H1 (cell line): ENCODE results near the gene CA9. TPM values are rescaled to one million over a fixed set of nuclear protein-coding genes. Genes with fewer than 3 reads are reported as not detected.
A peak's percentile ranks its signal among the peaks of the same experiment; 100 is the strongest.

Experiments
- CTCF ChIA-PET: fragments of 300-600 bp; sonication (Branson Sonifier 250); formaldehyde crosslinking; loops from one replicate; lab custom pipeline; 2021; ENCODE audit not compliant: partially characterized antibody; lab: Charles Lee
- POLR2A ChIA-PET: fragments of 300-600 bp; sonication (Branson Sonifier 250); formaldehyde crosslinking; loops from one replicate; lab custom pipeline; 2021; ENCODE audit warnings: inconsistent platforms; ENCODE audit not compliant: partially characterized antibody; lab: Charles Lee
- DNase-seq, 2 experiments: peaks; one replicate each; pipeline versions ENCODE4 v3.0.0 to v3.0.0-alpha.2; 2010 to 2022; ENCODE audit warnings: low spot score in 2 of 2, low read depth in 1 of 2, mixed read lengths in 1 of 2
- FAIRE-seq: peaks from 2 replicates; lab custom pipeline; 2011; peaks lifted over from hg19 to GRCh38; lab: Jason Lieb, UNC
- H2AFZ ChIP-seq: 2 replicates; pipeline ENCODE4 v1.8.1; 2012; ENCODE audit warnings: low read length, inconsistent platforms
- H2AK5ac ChIP-seq: 2 replicates; pipeline ENCODE4 v1.6.1; 2013; ENCODE audit warnings: low read depth, low read length
- H2BK120ac ChIP-seq: replicated peaks from 2 replicates; pipeline ENCODE3; 2013; ENCODE audit warnings: low read depth, low read length, inconsistent platforms
- H2BK12ac ChIP-seq: 2 replicates; pipeline ENCODE4 v1.6.1; 2013; ENCODE audit warnings: low read depth, low read length
- H2BK15ac ChIP-seq: 2 replicates; pipeline ENCODE4 v1.6.1; 2013; ENCODE audit warnings: low read length
- H2BK20ac ChIP-seq: 2 replicates; pipeline ENCODE4 v1.6.1; 2013; ENCODE audit warnings: low read length
- H2BK5ac ChIP-seq: 2 replicates; pipeline ENCODE4 v1.6.1; 2013; ENCODE audit warnings: low read depth, low read length
- H3K14ac ChIP-seq: 2 replicates; pipeline ENCODE4 v1.6.1; 2013; ENCODE audit warnings: inconsistent platforms; ENCODE audit not compliant: insufficient read length
- H3K18ac ChIP-seq: 2 replicates; pipeline ENCODE4 v1.6.1; 2013; ENCODE audit warnings: low read length; ENCODE audit errors: extremely low read depth
- H3K23ac ChIP-seq: 2 replicates; pipeline ENCODE4 v1.6.1; 2013; ENCODE audit warnings: inconsistent platforms; ENCODE audit not compliant: insufficient read length
- H3K23me2 ChIP-seq: 2 replicates; pipeline ENCODE4 v1.6.1; 2013; ENCODE audit warnings: low read depth, low read length
- H3K27ac ChIP-seq: 2 replicates; pipeline ENCODE4 v1.6.1; 2011; ENCODE audit warnings: low read depth, low read length, inconsistent platforms
- H3K27me3 ChIP-seq, 4 experiments: replicated peaks in 1 of 4; 1 replicate in 1 of 4; 2 replicates in 3 of 4; pipeline versions ENCODE4 v1.6.1 to v1.8.1; 2011 to 2013; ENCODE audit warnings: low read length in 3 of 4, mild to moderate bottlenecking in 3 of 4, inconsistent platforms in 2 of 4, mixed read lengths in 2 of 4, moderate library complexity in 1 of 4; ENCODE audit not compliant: control insufficient read depth in 3 of 4, insufficient read depth in 3 of 4; ENCODE audit errors: extremely low read depth in 1 of 4
- H3K36me3 ChIP-seq, 4 experiments: 2 replicates each; pipeline versions ENCODE4 v1.6.1 to v1.8.1; 2011 to 2013; ENCODE audit warnings: mild to moderate bottlenecking in 4 of 4, low read length in 3 of 4, moderate library complexity in 2 of 4, control low read depth in 1 of 4, inconsistent platforms in 1 of 4; ENCODE audit not compliant: insufficient read depth in 4 of 4, control insufficient read depth in 2 of 4
- H3K4ac ChIP-seq: replicated peaks from 2 replicates; pipeline ENCODE3; 2013; ENCODE audit warnings: low read length, low read depth, mixed read lengths, inconsistent platforms; ENCODE audit not compliant: insufficient read length
- H3K4me1 ChIP-seq, 4 experiments: replicated peaks in 1 of 4; 1 replicate in 1 of 4; 2 replicates in 3 of 4; pipeline versions ENCODE4 v1.6.1 to v1.8.1; 2011 to 2013; ENCODE audit warnings: low read length in 3 of 4, inconsistent platforms in 2 of 4, mixed read lengths in 1 of 4; ENCODE audit not compliant: insufficient read depth in 4 of 4, control insufficient read depth in 3 of 4
- H3K4me2 ChIP-seq, 2 experiments: 2 replicates each; pipeline versions ENCODE4 v1.6.1 to v1.8.1; 2011 to 2013; ENCODE audit warnings: low read depth in 2 of 2, low read length in 2 of 2, control low read depth in 1 of 2, inconsistent platforms in 1 of 2, mild to moderate bottlenecking in 1 of 2; ENCODE audit not compliant: insufficient read depth in 1 of 2
- H3K4me3 ChIP-seq, 4 experiments: fragments of 200-600, 300-600 bp in 1 of 4; sonication (generic), shearing (Covaris generic), sonication (Bioruptor Twin) in 1 of 4; 2 replicates each; pipeline versions ENCODE4 v1.5.1 to v1.8.1; 2011 to 2016; ENCODE audit warnings: low read length in 4 of 4, low read depth in 3 of 4, control low read depth in 2 of 4, inconsistent platforms in 2 of 4, mild to moderate bottlenecking in 2 of 4, mixed read lengths in 1 of 4, moderate library complexity in 1 of 4; ENCODE audit not compliant: insufficient read depth in 2 of 4; ENCODE audit errors: extremely low read depth in 1 of 4
- H3K56ac ChIP-seq: replicated peaks from 2 replicates; pipeline ENCODE3; 2013; ENCODE audit warnings: low read depth, mild to moderate bottlenecking, mixed read lengths, low read length, inconsistent platforms; ENCODE audit not compliant: insufficient read length
- H3K79me1 ChIP-seq: 2 replicates; pipeline ENCODE4 v1.6.1; 2013; ENCODE audit warnings: low read depth, low read length, control low read depth
- H3K79me2 ChIP-seq, 2 experiments: 2 replicates each; pipeline versions ENCODE4 v1.6.1 to v1.8.1; 2012 to 2013; ENCODE audit warnings: low read length in 2 of 2, mild to moderate bottlenecking in 2 of 2, inconsistent platforms in 1 of 2; ENCODE audit not compliant: insufficient read depth in 2 of 2, control insufficient read depth in 1 of 2
- H3K9ac ChIP-seq, 4 experiments: replicated peaks in 1 of 4; 1 replicate in 1 of 4; 2 replicates in 3 of 4; pipeline versions ENCODE4 v1.6.1 to v1.8.1; 2011 to 2013; ENCODE audit warnings: low read depth in 3 of 4, low read length in 3 of 4, control low read depth in 2 of 4, mild to moderate bottlenecking in 2 of 4, moderate library complexity in 2 of 4, inconsistent platforms in 1 of 4; ENCODE audit errors: extremely low read depth in 1 of 4
- H3K9me3 ChIP-seq, 2 experiments: 2 replicates each; pipeline versions ENCODE4 v1.6.1 to v1.8.1; 2012 to 2013; ENCODE audit warnings: mild to moderate bottlenecking in 2 of 2, moderate library complexity in 2 of 2, control low read depth in 1 of 2, inconsistent platforms in 1 of 2, low read depth in 1 of 2, low read length in 1 of 2, mixed read lengths in 1 of 2; ENCODE audit not compliant: insufficient read depth in 2 of 2
- H4K20me1 ChIP-seq, 2 experiments: replicated peaks in 1 of 2; 2 replicates each; pipeline versions ENCODE3 to v1.8.1; 2011 to 2013; ENCODE audit warnings: inconsistent platforms in 2 of 2, low read length in 2 of 2, mild to moderate bottlenecking in 1 of 2; ENCODE audit not compliant: insufficient read depth in 2 of 2, control insufficient read depth in 1 of 2
- H4K5ac ChIP-seq: 2 replicates; pipeline ENCODE4 v1.6.1; 2013; ENCODE audit warnings: low read length, low read depth, mixed read lengths, inconsistent platforms; ENCODE audit not compliant: insufficient read length
- H4K8ac ChIP-seq: 2 replicates; pipeline ENCODE4 v1.8.0; 2013; ENCODE audit warnings: mild to moderate bottlenecking, moderate library complexity, low read length, inconsistent platforms; ENCODE audit not compliant: insufficient read depth; ENCODE audit errors: extremely low read depth
- H4K91ac ChIP-seq: replicated peaks from 2 replicates; pipeline ENCODE3; 2013; ENCODE audit warnings: low read length, mixed read lengths, inconsistent platforms; ENCODE audit not compliant: insufficient read length
- EZH2 ChIP-seq: fragments of 200-600 bp; sonication (generic); IDR thresholded peaks from 2 replicates; pipeline ENCODE4 v1.7.1; 2012; ENCODE audit warnings: low read depth, mild to moderate bottlenecking, moderate library complexity, low read length, inconsistent platforms; ENCODE audit not compliant: severe bottlenecking
- MAFK ChIP-seq: IDR thresholded peaks from 2 replicates; pipeline ENCODE4 v1.6.1; 2012; ENCODE audit warnings: low read depth, mild to moderate bottlenecking, improper control_type of control experiment, low read length
- POLR2A ChIP-seq, 2 experiments: IDR thresholded peaks; 1 replicate in 1 of 2; 2 replicates in 1 of 2; pipeline ENCODE4 v1.6.1; 2011; ENCODE audit warnings: low read depth in 2 of 2, low read length in 2 of 2, mild to moderate bottlenecking in 2 of 2; ENCODE audit errors: control extremely low read depth in 1 of 2
- RAD21 ChIP-seq, 2 experiments: IDR thresholded peaks in 1 of 2; conservative IDR thresholded peaks in 1 of 2; 2 replicates each; pipeline ENCODE4 v1.6.1; 2011; ENCODE audit warnings: low read depth in 2 of 2, low read length in 2 of 2, improper control_type of control experiment in 1 of 2, inconsistent platforms in 1 of 2, mild to moderate bottlenecking in 1 of 2, moderate library complexity in 1 of 2
- TAF1 ChIP-seq: IDR thresholded peaks from 2 replicates; pipeline ENCODE4 v1.6.1; 2011; ENCODE audit warnings: mild to moderate bottlenecking, low read depth, low read length
- TBP ChIP-seq: IDR thresholded peaks from 2 replicates; pipeline ENCODE4 v1.6.1; 2011; ENCODE audit warnings: low read depth, low read length, improper control_type of control experiment
- YY1 ChIP-seq: IDR thresholded peaks from 2 replicates; pipeline ENCODE4 v1.6.1; 2011; ENCODE audit warnings: low read depth, mild to moderate bottlenecking, low read length
- WGBS, 2 experiments: shearing (Covaris generic) in 1 of 2; methylation state at CpG; one replicate each; pipeline versions ENCODE4 v1.1.6 to v1.1.7; 2013 to 2015; ENCODE audit warnings: low lambda C conversion rate in 2 of 2, mixed read lengths in 2 of 2, inconsistent platforms in 1 of 2, low coverage in 1 of 2, missing lambda C conversion rate in 1 of 2; ENCODE audit not compliant: insufficient replicate concordance in 2 of 2, insufficient coverage in 1 of 2, insufficient read length in 1 of 2; ENCODE audit errors: extremely low coverage in 1 of 2, missing lambda C conversion rate in 1 of 2; 5-methylcytosine and 5-hydroxymethylcytosine counted together
- polyA plus RNA-seq, 7 experiments: library from polyadenylated mRNA; depleted of rRNA in 3 of 7; stranded (reverse) in 5 of 7; unstranded in 2 of 7; fragments of >200 nt in 5 of 7; fragments of 200-250 nt in 2 of 7; gene quantifications; 1 replicate in 5 of 7; 2 replicates in 1 of 7; 4 replicates in 1 of 7; pipeline versions ENCODE4 v1.2.1 to v1.2.3, GENCODE V29; 2011 to 2013; ENCODE audit warnings: missing spikeins in 2 of 7, mixed read lengths in 2 of 7
- total RNA-seq: library from RNA; stranded (reverse); fragmentation: NEBNext Ultra II Directional; extraction: Animal tissue kit (Norgen Biotek cat#: 25700); gene quantifications from 2 replicates; pipeline ENCODE4 v1.2.1, GENCODE V29; 2021
- TF ChIP-seq, protein P1 (sequence below): IDR thresholded peaks from 2 replicates; pipeline ENCODE4 v1.6.1; 2011; ENCODE audit warnings: low read depth, mild to moderate bottlenecking, low read length; ENCODE audit not compliant: insufficient read depth
- TF ChIP-seq, protein P2 (sequence below), 3 experiments: IDR thresholded peaks; 1 replicate in 2 of 3; 2 replicates in 1 of 3; pipeline versions ENCODE4 v1.5.1 to v1.6.1; 2011; ENCODE audit warnings: low read length in 3 of 3, mild to moderate bottlenecking in 3 of 3, inconsistent platforms in 2 of 3, low read depth in 1 of 3, moderate library complexity in 1 of 3; ENCODE audit not compliant: insufficient read depth in 1 of 3; ENCODE audit errors: control extremely low read depth in 1 of 3

Gene CA9
- total and polyA plus RNA-seq, 2 of the 8 experiments (the other 6 are each of a cell fraction or from before 2014, with no cell fraction given), result 1.3 to 1.8 TPM

GRCh38 chr9:35696520-35697215 is 22.9 kb downstream of the CA9 start:
- no peak overlapping the region; the same call in 1 of the 2 replicates for H2BK20ac ChIP-seq
- H2AK5ac ChIP-seq, result no peak overlapping the region
- no peak overlapping the region for H2BK15ac ChIP-seq
- H2BK5ac ChIP-seq, result no peak overlapping the region
- H3K23me2 ChIP-seq, result no peaks in the 10 kb centered on the region
- no peak overlapping the region for H3K9ac ChIP-seq
- no peak overlapping the region for H3K4me3 ChIP-seq
- H2AFZ ChIP-seq, result no peak overlapping the region
- H3K56ac ChIP-seq, result no peak overlapping the region
- H3K9me3 ChIP-seq, result no peaks in the 10 kb centered on the region
- no peak overlapping the region for H3K4ac ChIP-seq
- CTCF ChIA-PET, result interaction anchor here (0.5 to 14.1 kb wide), 38 partner anchors 9 to 827 kb away, joined by 3 to 347 read pairs (median 7); partner anchors contain the start of genes ARHGEF39, CA9, CCDC107 and CREB3
- H3K14ac ChIP-seq, result no peak overlapping the region
- H3K79me2 ChIP-seq, result no peaks in the 10 kb centered on the region
- H3K4me2 ChIP-seq, result no peak overlapping the region
- H4K5ac ChIP-seq, result no peak overlapping the region
- FAIRE-seq (peak; percentile 76), DNase-seq (peak in 1 of 2 experiments; percentile 84)
- no peaks in the 10 kb centered on the region for H3K79me1 ChIP-seq
- no peak overlapping the region for H3K18ac ChIP-seq
- no peaks in the 10 kb centered on the region for H3K27me3 ChIP-seq
- no peaks in the 10 kb centered on the region for H3K4me1 ChIP-seq
- H2BK12ac ChIP-seq, result no peak overlapping the region
- no peak overlapping the region for H3K23ac ChIP-seq
- no peak overlapping the region for H4K91ac ChIP-seq
- no peak overlapping the region for H3K27ac ChIP-seq
- POLR2A ChIA-PET, result interaction anchor here (0.5 to 14.9 kb wide), 15 partner anchors 8 to 94 kb away, joined by 3 to 158 read pairs (median 5); partner anchors contain the start of genes CA9, CCDC107, CREB3 and RMRP
- H4K8ac ChIP-seq, result no peak overlapping the region
- H4K20me1 ChIP-seq, result peaks cover 3 to 7% of the 10 kb centered on the region in 2 experiments
- no peak overlapping the region for H2BK120ac ChIP-seq
- WGBS, 2 experiments, result 52% methylated on average over 9 of the region's 9 CpGs; no CpG with 5 or more reads in 1 of the 2 experiments
- H3K36me3 ChIP-seq, result peaks cover 23 to 38% (median 36%) of the 10 kb centered on the region in 4 experiments
- TF ChIP-seq POLR2A (IDR thresholded peaks at IDR 0.05; ENCODE audit: control extremely low read depth in 1 of 2, low read depth in 2 of 2, low read length in 2 of 2), result no peak
- TF ChIP-seq, protein P1, sequence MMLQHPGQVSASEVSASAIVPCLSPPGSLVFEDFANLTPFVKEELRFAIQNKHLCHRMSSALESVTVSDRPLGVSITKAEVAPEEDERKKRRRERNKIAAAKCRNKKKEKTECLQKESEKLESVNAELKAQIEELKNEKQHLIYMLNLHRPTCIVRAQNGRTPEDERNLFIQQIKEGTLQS, result no peak
- 0 out of 2 replicates have a peak, but pooled peaks have one; percentile 29 for TF ChIP-seq TAF1
- peak; percentile 65 to 70 for TF ChIP-seq RAD21 (IDR thresholded peaks at IDR 0.05 in 1 of 2, conservative IDR thresholded peaks at IDR 0.05 in 1 of 2; ENCODE audit: low read depth in 2 of 2, low read length in 2 of 2)
- peak; percentile 47; the same call in 1 of the 2 replicates for TF ChIP-seq TBP
- no peak for TF ChIP-seq YY1
- no peak for TF ChIP-seq MAFK
- TF ChIP-seq, protein P2, sequence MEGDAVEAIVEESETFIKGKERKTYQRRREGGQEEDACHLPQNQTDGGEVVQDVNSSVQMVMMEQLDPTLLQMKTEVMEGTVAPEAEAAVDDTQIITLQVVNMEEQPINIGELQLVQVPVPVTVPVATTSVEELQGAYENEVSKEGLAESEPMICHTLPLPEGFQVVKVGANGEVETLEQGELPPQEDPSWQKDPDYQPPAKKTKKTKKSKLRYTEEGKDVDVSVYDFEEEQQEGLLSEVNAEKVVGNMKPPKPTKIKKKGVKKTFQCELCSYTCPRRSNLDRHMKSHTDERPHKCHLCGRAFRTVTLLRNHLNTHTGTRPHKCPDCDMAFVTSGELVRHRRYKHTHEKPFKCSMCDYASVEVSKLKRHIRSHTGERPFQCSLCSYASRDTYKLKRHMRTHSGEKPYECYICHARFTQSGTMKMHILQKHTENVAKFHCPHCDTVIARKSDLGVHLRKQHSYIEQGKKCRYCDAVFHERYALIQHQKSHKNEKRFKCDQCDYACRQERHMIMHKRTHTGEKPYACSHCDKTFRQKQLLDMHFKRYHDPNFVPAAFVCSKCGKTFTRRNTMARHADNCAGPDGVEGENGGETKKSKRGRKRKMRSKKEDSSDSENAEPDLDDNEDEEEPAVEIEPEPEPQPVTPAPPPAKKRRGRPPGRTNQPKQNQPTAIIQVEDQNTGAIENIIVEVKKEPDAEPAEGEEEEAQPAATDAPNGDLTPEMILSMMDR (IDR thresholded peaks at IDR 0.05; ENCODE audit: control extremely low read depth in 1 of 3, insufficient read depth in 1 of 3, low read depth in 1 of 3, low read length in 3 of 3), result peak; percentile 85 to 97 (median 95)
- no peak for TF ChIP-seq EZH2
